T follicular helper cell (primary cell): ENCODE data around the gene SLC27A6.

Experiments
- DNase-seq: peaks from one replicate; pipeline ENCODE4 v3.0.0-alpha.2; 2020; ENCODE audit warnings: low read depth

The SLC27A6 gene

DNA sequence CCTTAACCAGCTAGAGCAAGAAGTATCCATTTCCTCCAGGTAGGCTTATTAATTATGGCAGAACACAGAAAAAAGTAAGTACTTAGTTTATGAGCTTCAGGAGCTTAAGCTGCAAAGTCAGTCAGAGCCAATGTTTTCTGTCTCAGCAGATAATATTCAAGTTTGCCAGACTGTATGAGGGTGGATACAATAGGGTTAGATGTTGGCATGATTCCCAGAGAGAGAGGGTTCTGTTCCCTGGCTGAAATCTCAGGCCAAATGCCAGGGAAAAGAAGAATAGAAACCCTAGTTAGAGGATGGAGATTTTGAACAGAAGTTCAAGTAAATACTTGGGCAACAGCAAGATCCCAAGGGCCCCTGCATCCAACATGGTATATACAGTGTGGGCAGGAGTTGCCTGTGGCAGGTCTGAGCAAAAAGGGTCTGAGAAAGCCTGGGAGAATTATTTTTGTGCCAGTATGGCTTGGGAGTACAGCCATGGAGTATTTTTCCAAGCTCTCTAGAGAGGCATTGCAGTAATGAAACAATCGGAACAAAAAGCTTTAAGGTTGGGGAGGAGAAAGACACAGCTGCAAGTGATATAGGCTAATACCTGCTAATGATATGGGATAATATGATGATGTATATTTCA is 98.3 kb downstream of the SLC27A6 start:
- no peak for DNase-seq

DNA sequence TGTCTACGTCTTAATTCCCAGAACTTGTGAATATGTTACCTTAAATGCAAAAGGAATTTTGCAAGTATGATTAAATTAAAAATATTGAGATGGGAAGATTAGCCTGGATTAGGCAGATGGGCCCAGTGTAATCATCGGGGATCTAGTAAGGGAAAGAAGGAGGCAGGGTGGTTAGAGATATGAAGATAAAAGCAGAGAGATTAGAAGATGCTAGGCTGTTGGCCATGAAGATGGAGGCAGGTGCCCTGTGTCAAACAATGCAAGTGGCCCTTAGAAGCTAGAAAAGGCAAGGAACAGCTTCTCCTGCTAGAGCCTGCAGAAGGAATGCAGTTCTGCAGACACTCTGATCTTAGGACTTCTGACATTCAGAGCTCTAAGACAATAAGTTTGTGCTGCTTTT is 100.4 kb downstream of the SLC27A6 start:
- DNase-seq, result no peak

DNA sequence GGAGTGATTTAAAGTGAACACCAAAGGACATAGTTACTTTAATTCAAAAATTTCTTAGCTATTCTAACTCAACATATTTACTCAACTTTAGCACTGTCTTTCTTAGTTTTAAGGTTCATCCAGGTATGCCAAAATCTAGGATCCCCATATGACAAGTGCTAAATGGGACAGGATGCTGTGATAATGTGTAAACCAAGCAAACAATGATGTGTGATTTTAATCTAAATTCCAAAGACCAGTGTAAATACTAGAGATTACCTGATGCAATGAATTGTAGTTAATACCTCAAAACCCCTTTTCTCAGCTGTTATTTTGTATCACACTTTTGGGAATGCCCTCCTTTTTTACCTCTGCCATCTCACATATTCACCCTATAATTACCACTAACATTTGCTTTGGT is 102.5 kb downstream of the SLC27A6 start:
- DNase-seq, result no peak

GRCh38 chr5:129069292-129069691 is 104.0 kb downstream of the SLC27A6 start:
- no peak for DNase-seq

GRCh38 chr5:129073111-129073510 is 107.8 kb downstream of the SLC27A6 start:
- DNase-seq, result no peak

DNA sequence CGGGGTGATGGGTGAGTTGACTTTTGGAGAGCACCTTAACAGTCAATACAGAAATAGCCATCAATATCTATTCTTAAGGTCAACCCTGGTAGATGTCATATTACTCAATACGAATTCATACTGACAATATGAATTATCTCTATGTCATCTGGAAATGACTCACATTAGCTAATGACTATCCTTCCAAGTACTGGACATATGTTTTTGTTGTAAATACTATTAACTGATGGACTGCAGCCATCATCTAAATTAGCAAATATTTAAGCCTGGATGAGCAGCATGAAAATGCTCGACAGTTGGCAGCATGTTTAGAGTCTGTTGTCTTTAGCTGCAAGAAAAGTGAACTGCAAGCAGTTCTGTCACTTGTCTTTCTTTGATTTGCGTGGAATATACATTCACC is 109.6 kb downstream of the SLC27A6 start:
- DNase-seq, result no peak

GRCh38 chr5:129077433-129078075 is 112.3 kb downstream of the SLC27A6 start:
- no peak for DNase-seq

GRCh38 chr5:129078247-129078646 is 113.0 kb downstream of the SLC27A6 start:
- no peak for DNase-seq

GRCh38 chr5:129078660-129079059 is 113.4 kb downstream of the SLC27A6 start:
- no peak for DNase-seq

GRCh38 chr5:129079496-129079895 is 114.2 kb downstream of the SLC27A6 start:
- DNase-seq, result no peak

DNA sequence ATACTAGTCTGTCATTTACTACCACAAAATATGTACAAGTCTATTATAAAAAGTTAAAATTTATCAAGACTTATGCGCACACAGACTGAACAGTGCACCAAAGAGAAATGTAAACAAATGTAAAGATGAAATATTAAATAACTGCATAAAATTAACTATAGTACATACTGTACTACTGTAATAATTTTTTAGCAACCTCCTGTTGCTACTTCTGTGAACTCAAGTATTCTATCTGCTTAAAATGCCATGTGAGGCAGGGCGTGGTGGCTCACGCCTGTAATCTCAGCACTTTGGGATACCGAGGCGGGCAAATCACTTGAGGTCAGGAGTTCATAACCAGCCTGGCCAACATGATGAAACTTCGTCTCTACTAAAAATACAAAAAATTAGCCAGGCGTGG is 115.5 kb downstream of the SLC27A6 start:
- DNase-seq, result no peak

DNA sequence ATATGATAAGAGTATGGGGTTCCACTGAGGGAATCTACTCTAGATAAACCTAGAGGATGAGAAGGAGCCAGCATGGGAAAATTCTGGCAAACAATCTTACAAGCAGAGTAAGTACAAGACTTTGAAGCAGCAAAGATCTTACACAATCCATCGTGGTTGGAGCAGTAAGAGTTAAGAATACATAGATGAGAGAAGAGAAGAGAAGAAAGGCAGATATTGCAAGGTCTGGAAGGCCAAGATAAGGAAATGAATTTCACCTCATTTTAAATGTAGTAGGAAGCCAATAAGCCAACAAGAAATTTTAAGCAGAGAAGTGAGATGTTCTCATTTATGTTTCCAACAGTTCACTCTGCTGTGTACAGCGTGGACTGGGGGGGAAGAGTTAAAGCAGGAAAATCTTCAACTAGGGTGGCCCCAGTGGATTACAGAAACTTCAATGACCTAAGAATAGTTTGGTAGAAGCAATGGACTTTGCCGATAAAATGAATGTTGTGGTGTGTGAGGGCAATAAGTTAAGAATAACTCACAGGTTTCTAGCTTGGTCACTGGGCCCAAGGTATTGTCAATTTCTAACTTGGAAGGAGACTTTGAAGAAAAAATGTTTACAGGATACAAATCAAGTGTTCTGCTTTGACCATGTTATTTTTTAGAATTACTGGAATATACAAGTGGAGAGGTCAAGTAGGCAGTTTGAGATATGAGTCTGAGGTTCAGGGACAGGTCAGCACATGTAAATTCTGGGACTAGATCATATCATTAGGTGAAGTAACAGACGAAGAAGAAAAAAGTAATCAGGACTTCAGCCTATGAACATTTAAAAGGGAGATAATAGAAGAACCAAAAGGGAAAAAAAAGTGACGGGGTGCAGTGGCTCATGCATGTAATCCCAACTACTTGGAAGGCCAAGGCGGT is 117.2 kb downstream of the SLC27A6 start:
- DNase-seq, result no peak
